ENCODE data around the gene MEIS1. TPM values are rescaled to one million over a fixed set of nuclear protein-coding genes. Genes with fewer than 3 reads are reported as not detected.

The MEIS1 gene
- total RNA-seq, 1 experiment from 2014 or later = 0.66 TPM

GRCh38 chr2:66516499-66516898 is 81.6 kb downstream of the MEIS1 start:
- H3K4ac ChIP-seq (ENCODE audit: low read depth, low read length) = no peak overlapping the region
- H4K20me1 ChIP-seq (ENCODE audit: control insufficient read depth, insufficient read depth, insufficient read length) = no peaks in the 10 kb centered on the region
- H2BK5ac ChIP-seq (ENCODE audit: insufficient read length, low read length) = no peak overlapping the region
- no peak overlapping the region for H3K9ac ChIP-seq (ENCODE audit: extremely low read depth, insufficient read length, low read length)
- H3K14ac ChIP-seq (ENCODE audit: insufficient read depth, low read length) = no peak overlapping the region
- no peak overlapping the region for H3K4me3 Mint-ChIP-seq
- no peaks in the 10 kb centered on the region for H3K9me3 Mint-ChIP-seq
- no peak overlapping the region for H2BK15ac ChIP-seq (ENCODE audit: low read depth, low read length)
- H2AFZ ChIP-seq (ENCODE audit: low read length) = no peak overlapping the region
- H3K4me2 ChIP-seq (ENCODE audit: insufficient read depth, insufficient read length, low read length) = no peak overlapping the region
- no peaks in the 10 kb centered on the region for H3K27me3 Mint-ChIP-seq (ENCODE audit: low read depth)
- no peak overlapping the region for H3K23ac ChIP-seq (ENCODE audit: insufficient read length, low read depth, low read length)
- no CpG with 5 or more reads among the region's 8 CpGs for WGBS (ENCODE audit: extremely low coverage, insufficient read length, low lambda C conversion rate)
- no peaks in the 10 kb centered on the region; the same call in 1 of the 2 replicates for H3K27me3 ChIP-seq (ENCODE audit: insufficient read depth, low read length)
- no peak for TF ChIP-seq CTCF (conservative IDR thresholded peaks at IDR 0.05)
- peaks cover 19 to 26% of the 10 kb centered on the region in 2 experiments for H3K4me1 Mint-ChIP-seq
- H2AK5ac ChIP-seq (ENCODE audit: insufficient read length, low read length) = no peak overlapping the region
- no peaks in the 10 kb centered on the region for H3K23me2 ChIP-seq (ENCODE audit: insufficient read length, low read depth, low read length, poor library complexity, severe bottlenecking)
- H3K79me2 ChIP-seq (ENCODE audit: insufficient read depth, low read length) = no peaks in the 10 kb centered on the region
- no peak overlapping the region for H2BK120ac ChIP-seq (ENCODE audit: low read depth, low read length, poor library complexity, severe bottlenecking)
- H3K79me1 ChIP-seq (ENCODE audit: insufficient read depth, low read depth, low read length, poor library complexity, severe bottlenecking) = no peaks in the 10 kb centered on the region
- H4K91ac ChIP-seq (ENCODE audit: insufficient read length, low read depth, low read length) = no peak overlapping the region
- no peak overlapping the region for H4K5ac ChIP-seq (ENCODE audit: insufficient read length, low read depth, low read length)
- no peak for DNase-seq
- H3K36me3 Mint-ChIP-seq (ENCODE audit: insufficient read depth in 1 of 3, low read depth in 3 of 3) = no peaks in the 10 kb centered on the region
- no peak overlapping the region for H3K18ac ChIP-seq (ENCODE audit: insufficient read length, low read depth, low read length)
- H2BK20ac ChIP-seq (ENCODE audit: low read depth, low read length, poor library complexity, severe bottlenecking) = no peak overlapping the region
- H2BK12ac ChIP-seq (ENCODE audit: insufficient read length, low read depth, low read length) = no peak overlapping the region
- H3K4me1 ChIP-seq (ENCODE audit: insufficient read depth, low read length) = 0 out of 2 replicates have a peak, but pooled peaks cover 2% of the 10 kb centered on the region
- H3K9me3 ChIP-seq (ENCODE audit: control insufficient read depth, low read depth, low read length) = no peaks in the 10 kb centered on the region
- no peak overlapping the region; a peak in 1 of 7 replicates for H3K27ac Mint-ChIP-seq
- no peak overlapping the region for H3K27ac ChIP-seq (ENCODE audit: insufficient read length, low read depth, low read length)
- H4K8ac ChIP-seq (replicated peaks; ENCODE audit: insufficient read length, low read depth, low read length) = no peak overlapping the region
- H3T11ph ChIP-seq (ENCODE audit: low read length) = no peak overlapping the region
- no peak overlapping the region for H3K56ac ChIP-seq (ENCODE audit: insufficient read length, low read depth, low read length)

Measured in H9 (cell line).